SK-N-MC (cell line): Measurements from ENCODE around the gene MYORG.

Experiments
- EZH2 ChIP-seq: fragments of 200-600 bp; sonication (generic); IDR thresholded peaks from one replicate; pipeline ENCODE4 v1.6.1; 2017; ENCODE audit warnings: antibody characterized with exemption
- FOXP2 ChIP-seq: optimal IDR thresholded peaks from 2 replicates; pipeline ENCODE3; 2011; ENCODE audit warnings: mild to moderate bottlenecking, moderate library complexity; ENCODE audit not compliant: insufficient read depth; ENCODE audit errors: extremely low read length, control extremely low read depth
- POLR2AphosphoS5 ChIP-seq: IDR thresholded peaks from 2 replicates; pipeline ENCODE4 v1.6.1; 2012; ENCODE audit warnings: mild to moderate bottlenecking, low read depth, low read length, borderline replicate concordance

DNA sequence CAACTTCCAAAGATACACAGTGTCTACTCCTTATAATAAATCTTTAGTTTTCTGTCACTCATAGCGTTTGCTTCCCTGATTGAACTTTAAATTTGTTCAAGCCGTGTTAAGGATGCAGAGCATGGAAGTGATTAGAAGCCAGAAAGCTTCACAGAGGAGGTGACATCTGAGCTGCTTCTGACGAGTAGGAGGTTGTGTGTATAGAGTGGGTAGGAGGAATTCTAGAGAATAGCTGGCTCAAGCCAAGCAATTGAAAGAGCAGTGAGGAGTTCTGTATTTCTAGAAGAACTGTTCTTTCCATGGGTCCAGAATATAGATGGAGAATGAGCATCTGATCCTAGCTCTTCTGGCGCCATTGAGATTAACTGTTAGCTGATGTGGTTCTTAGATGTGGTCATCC is 41.3 kb downstream of the MYORG start:
- TF ChIP-seq POLR2AphosphoS5 = no peak
- TF ChIP-seq EZH2 = no peak
- TF ChIP-seq FOXP2 = no peak
